Measurements from ENCODE around the gene ABL1. TPM values are rescaled to one million over a fixed set of nuclear protein-coding genes. Genes with fewer than 3 reads are reported as not detected.

Gene ABL1
- total RNA-seq, 1 donor from 2014 or later: 21.6 TPM

DNA sequence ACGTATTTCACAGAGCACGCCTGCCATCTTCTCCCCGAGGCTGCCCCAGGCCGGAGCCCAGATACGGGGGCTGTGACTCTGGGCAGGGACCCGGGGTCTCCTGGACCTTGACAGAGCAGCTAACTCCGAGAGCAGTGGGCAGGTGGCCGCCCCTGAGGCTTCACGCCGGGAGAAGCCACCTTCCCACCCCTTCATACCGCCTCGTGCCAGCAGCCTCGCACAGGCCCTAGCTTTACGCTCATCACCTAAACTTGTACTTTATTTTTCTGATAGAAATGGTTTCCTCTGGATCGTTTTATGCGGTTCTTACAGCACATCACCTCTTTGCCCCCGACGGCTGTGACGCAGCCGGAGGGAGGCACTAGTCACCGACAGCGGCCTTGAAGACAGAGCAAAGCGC, 51.9 kb downstream of the ABL1 start:
- FAIRE-seq (no peak), DNase-seq (ENCODE audit: low spot score in 2 of 2) (no peak)

- DNase-seq (ENCODE audit: low spot score in 2 of 2) (no peak), FAIRE-seq (no peak)
Measured at GRCh38 chr9:130887494-130888144, 52.6 kb downstream of the ABL1 start.

GRCh38 chr9:130888146-130888885, 53.3 kb downstream of the ABL1 start:
- FAIRE-seq (no peak), DNase-seq (ENCODE audit: low spot score in 2 of 2) (no peak)

DNA sequence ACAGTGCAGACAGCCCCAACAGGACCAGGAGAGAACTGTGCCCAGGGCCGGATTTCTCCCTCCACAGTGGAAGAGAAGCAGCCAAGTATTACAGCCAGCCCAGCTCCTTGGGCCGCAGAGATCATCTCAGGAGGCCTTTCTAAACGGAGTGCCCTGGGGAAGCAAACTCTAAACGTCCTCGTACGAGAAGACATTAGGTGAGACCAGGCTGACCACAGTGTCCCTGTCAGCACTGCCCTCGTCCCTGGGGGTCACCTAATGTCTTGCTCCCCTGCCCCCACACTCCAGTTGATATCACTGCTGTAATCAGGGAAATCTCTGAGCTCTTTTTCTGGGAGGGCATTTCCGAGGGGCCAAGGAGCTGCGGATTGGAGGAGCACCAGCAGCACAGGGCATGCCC, 55.1 kb downstream of the ABL1 start:
- FAIRE-seq (no peak), DNase-seq (ENCODE audit: low spot score in 2 of 2) (no peak)

- FAIRE-seq: no peak
- no peak for DNase-seq (ENCODE audit: low spot score in 2 of 2)
Measured at GRCh38 chr9:130890870-130891687, 56.0 kb downstream of the ABL1 start.

DNA sequence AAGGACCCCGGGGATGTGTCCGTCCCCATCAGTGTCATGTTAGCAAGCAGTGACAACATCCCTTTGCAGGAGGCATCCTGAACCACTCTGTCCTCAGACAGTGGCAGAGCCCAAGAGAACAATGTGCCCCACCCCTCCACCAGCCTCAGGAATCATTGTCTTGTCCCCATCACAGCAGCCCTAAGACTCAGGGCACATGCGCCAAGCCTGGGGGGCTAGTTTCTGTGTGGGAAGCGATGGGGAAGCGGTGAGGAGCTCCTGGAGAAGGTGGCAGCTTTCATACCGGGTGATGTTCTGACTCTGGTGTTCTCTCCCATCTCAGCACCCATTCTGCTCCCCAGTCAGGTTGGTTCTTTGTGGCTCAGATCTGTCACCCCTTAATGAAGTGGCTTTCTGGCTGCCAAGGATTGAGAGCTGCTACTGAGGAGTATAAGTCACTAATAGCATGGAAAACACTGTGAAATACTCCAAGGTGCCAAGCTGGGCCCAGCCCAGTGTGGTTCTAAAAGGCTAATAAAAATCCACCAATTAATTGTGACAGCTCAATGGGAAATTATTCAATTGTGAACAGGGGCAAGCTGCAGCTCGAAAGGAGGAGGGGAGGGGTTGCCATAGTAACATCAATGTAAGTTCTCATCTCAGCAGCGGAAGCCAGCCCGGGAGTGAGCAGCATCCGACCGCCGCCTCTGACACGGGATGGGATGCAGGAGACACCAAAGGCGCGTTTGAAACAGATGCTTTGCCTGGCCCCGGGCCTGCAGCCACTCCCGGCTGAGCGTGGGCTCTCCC, 56.8 kb downstream of the ABL1 start:
- FAIRE-seq (no peak), DNase-seq (ENCODE audit: low spot score in 2 of 2) (no peak)

- FAIRE-seq: no peak
- DNase-seq (ENCODE audit: low spot score in 2 of 2): peak in 1 of 2 donors; percentile 46
Measured at GRCh38 chr9:130892477-130893304, 57.6 kb downstream of the ABL1 start.

- DNase-seq (ENCODE audit: low spot score in 2 of 2): peak in 1 of 2 donors; percentile 62
- FAIRE-seq: no peak
Measured at GRCh38 chr9:130893341-130894101, 58.5 kb downstream of the ABL1 start.

DNA sequence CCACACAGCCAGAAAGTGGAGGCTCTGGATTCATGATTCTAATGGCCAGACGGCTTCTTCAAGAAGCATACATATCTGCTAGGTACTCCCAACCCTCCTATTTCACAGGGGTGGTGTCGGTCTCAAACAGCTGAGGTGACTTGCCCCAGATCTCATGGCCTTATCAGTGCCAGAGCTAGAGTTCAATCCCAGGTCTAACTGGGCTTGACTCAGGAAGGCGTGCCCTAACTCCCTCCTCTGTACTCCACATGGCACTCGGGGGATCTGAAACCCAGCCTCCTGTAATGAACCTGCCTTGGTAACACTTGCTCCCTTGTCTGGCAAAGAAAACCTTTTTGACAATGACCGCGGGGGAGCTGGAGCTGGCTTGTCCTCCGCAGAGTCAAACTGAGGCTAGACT, 59.5 kb downstream of the ABL1 start:
- no peak for FAIRE-seq

DNA sequence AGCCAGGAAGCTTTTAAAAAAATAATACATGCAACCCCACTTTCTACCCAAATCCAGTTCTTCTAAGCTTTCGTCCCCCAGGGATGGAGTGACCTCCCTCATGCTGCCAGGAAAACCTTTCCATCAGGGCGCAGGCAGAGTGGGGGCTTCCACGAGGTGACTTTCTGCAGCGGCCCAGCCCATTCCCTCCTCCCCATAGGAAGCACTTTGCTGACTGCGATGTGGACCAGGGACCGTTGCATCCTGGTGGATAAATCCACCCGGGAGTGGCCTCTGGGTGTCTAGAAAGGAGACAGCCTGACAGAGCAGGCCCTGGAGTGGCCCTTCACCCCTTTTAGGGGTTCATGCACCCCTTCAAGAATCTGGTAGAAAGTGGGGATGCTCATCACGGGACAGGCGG, 60.0 kb downstream of the ABL1 start:
- DNase-seq (ENCODE audit: low spot score in 2 of 2): no peak
- no peak for FAIRE-seq

More for the DNA sequence above, 59.5 kb downstream of the ABL1 start:
- no peak for DNase-seq (ENCODE audit: low spot score in 2 of 2)

- DNase-seq (ENCODE audit: low spot score in 2 of 2) (no peak), FAIRE-seq (no peak)
Measured at GRCh38 chr9:130895481-130896232, 60.6 kb downstream of the ABL1 start.

- DNase-seq (ENCODE audit: low spot score in 2 of 2): no peak
- FAIRE-seq: no peak
Measured at GRCh38 chr9:130896233-130897014, 61.4 kb downstream of the ABL1 start, which contains the start of gene QRFP. Gene QRFP (minus strand): TSS chr9:130896812. CDS start chr9:130893838, 2,974 bp downstream.

DNA sequence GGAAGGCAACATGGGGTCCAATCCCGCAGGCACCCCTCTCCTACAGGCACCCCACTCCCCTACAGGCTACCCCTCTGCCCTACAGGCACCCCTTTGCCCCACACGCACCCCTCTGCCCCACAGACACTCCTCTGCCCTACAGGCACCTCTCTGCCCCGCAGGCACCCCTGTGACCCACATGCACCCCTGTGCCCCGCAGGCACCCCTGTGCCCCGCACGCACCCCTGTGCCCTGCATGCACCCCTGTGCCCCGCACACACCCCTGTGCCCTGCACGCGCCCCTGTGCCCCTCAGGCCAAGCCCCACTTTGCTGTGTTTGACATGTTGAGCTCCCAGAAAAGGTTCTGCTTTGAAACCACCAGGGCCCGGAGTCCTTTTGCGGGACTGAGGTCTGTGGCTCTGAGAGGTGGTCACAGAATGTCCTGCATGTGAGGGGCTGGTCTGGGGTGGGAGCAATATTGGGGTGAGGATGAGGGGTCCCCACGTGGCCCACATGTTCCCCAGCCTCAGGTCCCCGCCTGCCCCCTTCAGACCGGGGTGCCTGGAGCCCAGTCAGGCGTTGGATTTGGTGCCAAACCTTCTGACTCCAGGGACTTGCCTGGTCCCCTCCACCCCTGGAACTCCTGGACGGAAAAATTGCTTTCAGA, 62.2 kb downstream of the ABL1 start:
- no peak for DNase-seq (ENCODE audit: low spot score in 2 of 2)
- FAIRE-seq: no peak

GRCh38 chr9:130897848-130898551, 62.9 kb downstream of the ABL1 start:
- FAIRE-seq (no peak), DNase-seq (ENCODE audit: low spot score in 2 of 2) (no peak)

- no peak for FAIRE-seq
Measured at GRCh38 chr9:130898552-130898852, 63.4 kb downstream of the ABL1 start.

DNA sequence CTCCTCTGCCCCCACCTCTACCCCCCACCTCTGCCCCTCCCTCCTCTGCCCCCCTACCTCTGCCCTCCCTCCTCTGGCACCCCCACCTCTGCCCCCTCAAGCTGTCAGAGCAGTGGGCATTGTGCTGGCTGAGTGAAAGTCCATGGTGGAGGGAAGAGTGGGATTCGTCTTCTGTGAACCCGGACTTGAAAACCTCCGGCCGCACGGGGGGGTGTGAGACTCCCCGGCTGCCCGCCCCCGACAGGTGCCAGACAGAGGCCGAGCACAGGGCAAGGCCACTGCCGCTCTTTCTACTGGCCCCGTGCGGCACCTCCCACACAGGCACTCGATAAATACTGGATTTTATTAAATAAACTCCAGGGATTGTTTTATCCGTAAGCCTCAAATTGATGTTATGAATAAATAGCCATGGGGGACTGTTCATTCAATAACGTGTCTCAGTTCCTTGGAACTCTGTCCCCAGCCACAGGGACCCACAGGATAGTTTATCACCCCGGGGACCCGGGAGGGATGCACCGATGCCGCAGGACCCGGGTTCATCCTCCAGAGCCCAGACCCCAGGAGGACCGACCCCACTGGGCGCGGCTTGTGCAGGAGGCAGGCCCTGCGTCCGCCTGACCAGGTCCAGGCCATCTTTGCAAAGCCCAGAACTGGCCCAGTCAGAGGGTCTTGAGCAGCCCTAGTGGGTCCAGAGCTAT, 64.1 kb downstream of the ABL1 start:
- no peak for DNase-seq (ENCODE audit: low spot score in 2 of 2)
- FAIRE-seq: no peak

More at GRCh38 chr9:130898552-130898852, 63.4 kb downstream of the ABL1 start:
- DNase-seq (ENCODE audit: low spot score in 2 of 2): no peak

All from frontal cortex (tissue), 4 donors.